ENCODE measurements around the gene SELENOW. TPM values are rescaled to one million over a fixed set of nuclear protein-coding genes. Genes with fewer than 3 reads are reported as not detected.
"Not testable (repeated sequence)": the region's sequence is repeated elsewhere in the genome, so short reads cannot be mapped to it uniquely, and the experiment has no call there.

Gene SELENOW
- total RNA-seq, 3 donors from 2014 or later, result 297 to 525 (median 450) TPM

GRCh38 chr19:47745010-47745901 is 33.2 kb upstream of the SELENOW start, which contains the start of gene NOP53:
NOP53 (plus strand) TSS chr19:47745546; CDS start chr19:47745560, 14 bp downstream.
- H3K27me3 ChIP-seq, result no peaks in the 10 kb centered on the region
- H3K27ac ChIP-seq, result peak within 1 kb of the TSS; percentile 99
- H3K4me1 ChIP-seq, result peaks cover 0 to 15% of the 10 kb centered on the region in 2 donors
- peak within 1 kb of the TSS; percentile 77 to 82 (median 82) for H3K4me3 ChIP-seq
- DNase-seq (ENCODE audit: low spot score in 2 of 2), result peak; percentile 98
- intact Hi-C loops (cut with DNase I; ENCODE audit: low total_unique reads), result no loop called here
- H3K9me3 ChIP-seq, result no peaks in the 10 kb centered on the region
- no peaks in the 10 kb centered on the region for H3K36me3 ChIP-seq
- TF ChIP-seq, protein P1, sequence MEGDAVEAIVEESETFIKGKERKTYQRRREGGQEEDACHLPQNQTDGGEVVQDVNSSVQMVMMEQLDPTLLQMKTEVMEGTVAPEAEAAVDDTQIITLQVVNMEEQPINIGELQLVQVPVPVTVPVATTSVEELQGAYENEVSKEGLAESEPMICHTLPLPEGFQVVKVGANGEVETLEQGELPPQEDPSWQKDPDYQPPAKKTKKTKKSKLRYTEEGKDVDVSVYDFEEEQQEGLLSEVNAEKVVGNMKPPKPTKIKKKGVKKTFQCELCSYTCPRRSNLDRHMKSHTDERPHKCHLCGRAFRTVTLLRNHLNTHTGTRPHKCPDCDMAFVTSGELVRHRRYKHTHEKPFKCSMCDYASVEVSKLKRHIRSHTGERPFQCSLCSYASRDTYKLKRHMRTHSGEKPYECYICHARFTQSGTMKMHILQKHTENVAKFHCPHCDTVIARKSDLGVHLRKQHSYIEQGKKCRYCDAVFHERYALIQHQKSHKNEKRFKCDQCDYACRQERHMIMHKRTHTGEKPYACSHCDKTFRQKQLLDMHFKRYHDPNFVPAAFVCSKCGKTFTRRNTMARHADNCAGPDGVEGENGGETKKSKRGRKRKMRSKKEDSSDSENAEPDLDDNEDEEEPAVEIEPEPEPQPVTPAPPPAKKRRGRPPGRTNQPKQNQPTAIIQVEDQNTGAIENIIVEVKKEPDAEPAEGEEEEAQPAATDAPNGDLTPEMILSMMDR (IDR thresholded peaks at IDR 0.05), result peak in 2 of 3 donors; percentile 23 to 42
- TF ChIP-seq POLR2A (IDR thresholded peaks at IDR 0.05) (peak; percentile 76), POLR2AphosphoS5 (IDR thresholded peaks at IDR 0.05) (peak; percentile 93 to 96 (median 94))

DNA sequence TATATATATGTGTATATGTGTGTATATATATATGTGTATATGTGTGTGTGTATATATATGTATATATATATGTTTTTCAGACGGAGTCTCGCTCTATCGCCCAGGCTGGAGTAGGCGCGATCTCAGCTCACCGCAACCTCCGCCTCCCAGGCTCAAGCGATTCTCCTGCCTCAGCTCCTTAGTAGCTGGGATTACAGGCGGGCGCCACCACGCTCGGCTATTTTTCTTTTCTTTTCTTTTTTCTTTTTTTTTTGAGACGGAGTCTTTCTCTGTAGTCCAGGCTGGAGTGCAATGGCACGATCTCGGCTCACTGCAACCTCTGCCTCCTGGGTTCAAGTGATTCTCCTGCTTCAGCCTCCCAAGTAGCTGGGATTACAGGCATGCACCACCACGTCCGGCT is 32.4 kb upstream of the SELENOW start:
- Histone ChIP-seq H3K27ac (peak overlapping the region in 1 of 2 donors; percentile 97), H3K4me3 (peak overlapping the region; percentile 77 to 82 (median 82)), H3K4me1 (peaks cover 0 to 15% of the 10 kb centered on the region in 2 donors)
- H3K9me3 ChIP-seq; H3K36me3 ChIP-seq; H3K27me3 ChIP-seq; intact Hi-C loops (cut with DNase I; ENCODE audit: low total_unique reads); DNase-seq (ENCODE audit: low spot score in 2 of 2): not testable (repeated sequence)

DNA sequence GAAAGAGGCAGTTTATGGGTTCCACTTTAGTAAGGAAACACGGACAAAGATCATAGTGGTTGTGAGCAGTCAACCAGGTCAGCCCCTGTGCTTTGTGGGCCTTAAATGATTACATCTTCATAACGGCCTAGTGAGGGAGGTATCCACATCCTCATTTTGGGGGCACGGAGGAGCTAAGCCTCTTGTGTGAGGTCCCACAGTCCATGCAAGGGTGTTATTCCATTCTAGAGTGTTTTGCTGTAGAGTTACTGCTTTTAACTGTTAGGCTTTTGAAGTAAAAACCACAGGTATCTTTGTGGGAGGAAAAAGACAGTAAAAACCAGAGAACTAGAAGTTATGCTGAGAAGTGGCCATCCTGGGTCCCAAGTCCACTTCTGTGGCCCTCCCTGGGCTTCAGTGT is 29.2 kb upstream of the SELENOW start:
- no peak overlapping the region for H3K4me3 ChIP-seq
- TF ChIP-seq, protein P1 (IDR thresholded peaks at IDR 0.05), result no peak
- TF ChIP-seq POLR2AphosphoS5 (IDR thresholded peaks at IDR 0.05), result no peak
- TF ChIP-seq POLR2A (IDR thresholded peaks at IDR 0.05), result no peak
- no peaks in the 10 kb centered on the region for H3K27me3 ChIP-seq
- intact Hi-C loops (cut with DNase I; ENCODE audit: low total_unique reads), result no loop called here
- no peaks in the 10 kb centered on the region for H3K9me3 ChIP-seq
- no peak overlapping the region for H3K27ac ChIP-seq
- DNase-seq (ENCODE audit: low spot score in 2 of 2), result no peak
- peaks cover 0 to 8% of the 10 kb centered on the region in 2 donors for H3K4me1 ChIP-seq
- H3K36me3 ChIP-seq, result peaks cover 8% of the 10 kb centered on the region

- peaks cover 17% of the 10 kb centered on the region for H3K36me3 ChIP-seq
- peaks cover 0 to 7% of the 10 kb centered on the region in 2 donors for H3K4me1 ChIP-seq
- no peak for TF ChIP-seq POLR2A (IDR thresholded peaks at IDR 0.05)
- no peak for TF ChIP-seq POLR2AphosphoS5 (IDR thresholded peaks at IDR 0.05)
- TF ChIP-seq, protein P1 (IDR thresholded peaks at IDR 0.05), result no peak
- no peak overlapping the region for H3K4me3 ChIP-seq
- intact Hi-C loops (cut with DNase I; ENCODE audit: low total_unique reads), result no loop called here
- no peak overlapping the region for H3K27ac ChIP-seq
- no peaks in the 10 kb centered on the region for H3K9me3 ChIP-seq
- no peaks in the 10 kb centered on the region for H3K27me3 ChIP-seq
- DNase-seq (ENCODE audit: low spot score in 2 of 2), result no peak
Observed at GRCh38 chr19:47750752-47751151, 27.8 kb upstream of the SELENOW start.

- intact Hi-C loops (cut with DNase I; ENCODE audit: low total_unique reads), result no loop called here
- Histone ChIP-seq H3K4me1 (no peaks in the 10 kb centered on the region), H3K4me3 (no peak overlapping the region), H3K27ac (no peak overlapping the region), H3K36me3 (peaks cover 31% of the 10 kb centered on the region), H3K9me3 (no peaks in the 10 kb centered on the region), H3K27me3 (no peaks in the 10 kb centered on the region)
- TF ChIP-seq, protein P1 (IDR thresholded peaks at IDR 0.05), result no peak
- no peak for TF ChIP-seq POLR2A (IDR thresholded peaks at IDR 0.05)
- DNase-seq (ENCODE audit: low spot score in 2 of 2), result no peak
Observed at GRCh38 chr19:47752440-47753211, 25.9 kb upstream of the SELENOW start.

Data from breast epithelium (tissue), 4 donors.